Panc1 (cell line): ENCODE data around the gene CCDC187. TPM values are rescaled to one million over a fixed set of nuclear protein-coding genes. Genes with fewer than 3 reads are reported as not detected.

Experiments
- ATAC-seq: fragments of 200-7000 bp; cut with Tn5 transposase; 2 replicates; pipeline ENCODE4 v1.9.1; 2020; ENCODE audit warnings: mild to moderate bottlenecking, moderate library complexity
- BruUV-seq: library from RNA; stranded (reverse); fragments of 400-500 nt; replicated peaks from 2 replicates; lab custom pipeline; 2021; lab: Mats Ljungman, UMichigan
- CTCF ChIA-PET: fragments of 300-600 bp; sonication (Branson Sonifier 250); formaldehyde crosslinking; loops from one replicate; lab custom pipeline; 2022; ENCODE audit warnings: antibody characterized with exemption; lab: Charles Lee
- POLR2A ChIA-PET: fragments of 300-600 bp; sonication (Branson Sonifier 250); formaldehyde crosslinking; loops from one replicate; lab custom pipeline; 2022; ENCODE audit warnings: antibody characterized with exemption; lab: Charles Lee
- DNase-seq: peaks from one replicate; pipeline ENCODE4 v3.0.0-alpha.2; 2010; ENCODE audit warnings: low read depth, low spot score
- H3K27ac ChIP-seq: 2 replicates; pipeline ENCODE4 v1.5.1; 2011; ENCODE audit warnings: mild to moderate bottlenecking, low read length, inconsistent platforms
- H3K27me3 ChIP-seq: fragments of 200-500 bp; sonication (Bioruptor generic); 2 replicates; pipeline ENCODE4 v1.6.0; 2014; ENCODE audit warnings: low read length, inconsistent platforms; ENCODE audit not compliant: control insufficient read depth, insufficient read depth
- H3K36me3 ChIP-seq: fragments of 200-500 bp; sonication (Bioruptor generic); 2 replicates; pipeline ENCODE4 v1.5.1; 2014; ENCODE audit warnings: inconsistent platforms, mild to moderate bottlenecking, low read length, moderate library complexity; ENCODE audit not compliant: control insufficient read depth, insufficient read depth
- H3K4me1 ChIP-seq: 2 replicates; pipeline ENCODE4 v1.5.1; 2011; ENCODE audit warnings: inconsistent platforms, mild to moderate bottlenecking, low read length, moderate library complexity; ENCODE audit not compliant: control insufficient read depth, insufficient read depth
- H3K4me3 ChIP-seq, 2 experiments: 2 replicates each; pipeline ENCODE4 v1.5.1; 2011 to 2012; ENCODE audit warnings: low read depth in 2 of 2, low read length in 2 of 2, mild to moderate bottlenecking in 2 of 2, inconsistent platforms in 1 of 2, moderate library complexity in 1 of 2
- H3K9me3 ChIP-seq: fragments of 200-500 bp; sonication (Bioruptor generic); 2 replicates; pipeline ENCODE4 v1.5.1; 2014; ENCODE audit warnings: low read depth, mild to moderate bottlenecking, inconsistent platforms, low read length, moderate library complexity; ENCODE audit not compliant: control insufficient read depth, insufficient read depth
- CTCF ChIP-seq: fragments of 450-650 bp; IDR thresholded peaks from 2 replicates; pipeline ENCODE4 v1.5.1; 2017; ENCODE audit warnings: mild to moderate bottlenecking
- POLR2AphosphoS5 ChIP-seq: IDR thresholded peaks from 2 replicates; pipeline ENCODE4 v1.6.1; 2012; ENCODE audit warnings: mild to moderate bottlenecking, low read depth, low read length, moderate library complexity
- REST ChIP-seq, 2 experiments: IDR thresholded peaks; 2 replicates each; pipeline ENCODE4 v1.6.1; 2011 to 2012; ENCODE audit warnings: low read depth in 2 of 2, control low read depth in 1 of 2, low read length in 1 of 2, mild to moderate bottlenecking in 1 of 2, moderate library complexity in 1 of 2; ENCODE audit not compliant: insufficient read depth in 1 of 2
- SIN3A ChIP-seq: IDR thresholded peaks from 2 replicates; pipeline ENCODE4 v1.6.1; 2012; ENCODE audit warnings: low read depth, mild to moderate bottlenecking, low read length, moderate library complexity, borderline replicate concordance; ENCODE audit not compliant: insufficient read depth
- TCF7L2 ChIP-seq: IDR thresholded peaks from 2 replicates; pipeline ENCODE4 v1.6.1; 2011; ENCODE audit warnings: mild to moderate bottlenecking, low read depth, low read length, inconsistent platforms
- in situ Hi-C: cut with HindIII; loops from 2 replicates; pipeline ENCODE4 v1.10.0; 2016; ENCODE audit warnings: low sequenced_read_pairs, low pct_unique_long_range_greater_than_20kb
- intact Hi-C: fragments of 100-400 bp; cut with micrococcal nuclease; formaldehyde crosslinking; loops from one replicate; pipeline ENCODE4 v1.10.0; 2022; ENCODE audit not compliant: unreplicated experiment
- total RNA-seq: library from RNA; stranded (reverse); gene quantifications from one replicate; pipeline ENCODE4 v1.2.1, GENCODE V29; 2021; ENCODE audit not compliant: unreplicated experiment

Gene CCDC187
- total RNA-seq, 1 experiment from 2014 or later, result not detected

DNA sequence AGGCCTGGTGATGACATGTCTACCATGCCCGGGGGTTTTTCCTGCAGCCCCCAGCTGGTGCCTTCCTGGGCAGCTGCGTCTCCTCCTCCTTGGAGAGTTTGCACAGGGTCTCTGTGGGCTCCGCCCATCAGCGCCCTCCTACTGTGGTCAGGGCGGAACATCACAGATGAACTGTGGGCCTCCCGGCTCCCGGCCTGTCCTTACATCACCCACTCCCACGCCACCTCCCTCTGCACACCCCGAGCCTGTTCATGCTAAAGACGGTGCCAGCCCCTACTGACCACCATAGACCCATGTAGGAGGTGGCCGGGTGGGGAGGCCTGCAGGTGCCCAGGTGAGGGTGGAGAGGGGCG, 36.0 kb upstream of the CCDC187 start:
- intact Hi-C loops, result no loop called here
- no peak for DNase-seq
- POLR2A ChIA-PET, result no interaction called here
- Histone ChIP-seq H3K27ac (no peak overlapping the region), H3K36me3 (no peaks in the 10 kb centered on the region), H3K4me1 (no peaks in the 10 kb centered on the region; the same call in 1 of the 2 replicates), H3K27me3 (no peaks in the 10 kb centered on the region), H3K9me3 (no peaks in the 10 kb centered on the region), H3K4me3 (no peak overlapping the region)
- no TSS peak for BruUV-seq
- in situ Hi-C loops, result no loop called here
- CTCF ChIA-PET, result interaction anchor here (0.6 to 1.0 kb wide), 2 partner anchors 23 to 61 kb away, joined by 3 read pairs; no protein-coding TSS in a partner anchor
- no peak for ATAC-seq
- TF ChIP-seq REST (IDR thresholded peaks at IDR 0.05; ENCODE audit: insufficient read depth in 1 of 2, low read depth in 2 of 2, low read length in 1 of 2) (no peak), POLR2AphosphoS5 (no peak), CTCF (no peak), TCF7L2 (no peak), SIN3A (no peak)

DNA sequence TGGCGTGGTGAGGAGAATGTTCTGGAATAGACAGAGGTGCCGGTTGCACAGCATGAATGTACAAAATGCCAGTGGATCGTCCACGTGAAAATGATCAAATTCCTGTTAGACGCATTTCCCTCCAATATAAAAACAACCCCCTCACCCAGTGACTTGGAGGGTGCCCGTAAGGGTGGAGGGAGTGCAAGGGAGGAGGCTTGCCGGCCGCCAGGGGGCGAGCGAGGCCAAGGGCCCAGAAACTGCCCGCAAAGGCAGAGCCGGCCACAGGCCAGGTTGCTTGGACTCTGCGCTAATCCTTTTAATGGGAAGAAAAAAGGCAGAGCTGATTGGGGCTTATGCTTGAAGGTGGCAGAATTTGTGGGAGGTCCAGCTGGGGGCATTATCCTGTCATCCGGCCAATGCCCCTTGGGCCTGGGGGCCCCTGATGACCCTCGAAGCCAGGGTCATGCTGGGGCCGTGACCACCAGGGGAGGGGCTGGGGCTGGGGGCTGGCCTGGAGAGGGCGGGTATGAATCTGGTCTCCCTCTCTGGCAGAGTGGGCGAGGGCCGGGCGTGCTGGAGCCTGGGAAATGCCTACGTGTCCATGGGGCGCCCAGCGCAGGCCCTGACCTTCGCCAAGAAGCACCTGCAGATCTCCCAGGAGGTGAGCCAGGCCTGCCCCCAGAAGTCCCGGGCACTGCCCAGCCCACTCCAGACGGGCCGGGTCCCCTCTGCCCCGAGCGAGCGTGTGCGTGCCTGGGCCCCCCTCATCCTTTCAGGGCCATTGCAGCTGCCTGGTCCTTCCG, 35.5 kb upstream of the CCDC187 start:
- in situ Hi-C loops, result no loop called here
- Histone ChIP-seq H3K4me1 (no peaks in the 10 kb centered on the region; the same call in 1 of the 2 replicates), H3K36me3 (no peaks in the 10 kb centered on the region), H3K27me3 (no peaks in the 10 kb centered on the region), H3K27ac (no peak overlapping the region), H3K9me3 (no peaks in the 10 kb centered on the region), H3K4me3 (no peak overlapping the region)
- POLR2A ChIA-PET, result no interaction called here
- ATAC-seq (peak; percentile 85), DNase-seq (peak; percentile 32)
- intact Hi-C loops, result no loop called here
- TF ChIP-seq TCF7L2, result no peak
- peak; percentile 96 for TF ChIP-seq CTCF
- TF ChIP-seq POLR2AphosphoS5, result no peak
- TF ChIP-seq SIN3A, result no peak
- TF ChIP-seq REST (IDR thresholded peaks at IDR 0.05; ENCODE audit: insufficient read depth in 1 of 2, low read depth in 2 of 2, low read length in 1 of 2), result no peak
- BruUV-seq, result no TSS peak
- CTCF ChIA-PET, result interaction anchor here (0.6 to 1.0 kb wide), 2 partner anchors 24 to 61 kb away, joined by 3 read pairs; no protein-coding TSS in a partner anchor
